ENCODE results near the gene CACNA2D3. TPM values are rescaled to one million over a fixed set of nuclear protein-coding genes. Genes with fewer than 3 reads are reported as not detected.

The CACNA2D3 gene
- total RNA-seq, 2 donors from 2014 or later = 0.42 to 0.98 TPM

- H3K27ac ChIP-seq = no peak overlapping the region
- TF ChIP-seq CTCF (IDR thresholded peaks at IDR 0.05) = no peak
- H3K27me3 ChIP-seq = no peaks in the 10 kb centered on the region
- H3K4me3 ChIP-seq = no peak overlapping the region
- no peaks in the 10 kb centered on the region for H3K9me3 ChIP-seq
- DNase-seq = no peak
- intact Hi-C loops (cut with DNase I) = no loop called here
- no peaks in the 10 kb centered on the region for H3K4me1 ChIP-seq
- H3K9ac ChIP-seq (ENCODE audit: low read depth in 2 of 2, low read length in 2 of 2) = no peak overlapping the region
- no peaks in the 10 kb centered on the region for H3K36me3 ChIP-seq
Measured at GRCh38 chr3:54198556-54198955, 76.2 kb downstream of the CACNA2D3 start.

GRCh38 chr3:54202054-54202453, 79.7 kb downstream of the CACNA2D3 start:
- Histone ChIP-seq H3K27me3 (no peaks in the 10 kb centered on the region), H3K9ac (ENCODE audit: low read depth in 2 of 2, low read length in 2 of 2) (no peak overlapping the region), H3K36me3 (no peaks in the 10 kb centered on the region), H3K27ac (no peak overlapping the region), H3K9me3 (no peaks in the 10 kb centered on the region), H3K4me3 (no peak overlapping the region), H3K4me1 (no peaks in the 10 kb centered on the region)
- DNase-seq = no peak
- intact Hi-C loops (cut with DNase I) = no loop called here
- TF ChIP-seq CTCF (IDR thresholded peaks at IDR 0.05) = no peak

- Histone ChIP-seq H3K27me3 (no peaks in the 10 kb centered on the region), H3K27ac (no peak overlapping the region), H3K9me3 (no peaks in the 10 kb centered on the region), H3K4me1 (no peaks in the 10 kb centered on the region), H3K9ac (ENCODE audit: low read depth in 2 of 2, low read length in 2 of 2) (no peak overlapping the region), H3K36me3 (no peaks in the 10 kb centered on the region), H3K4me3 (no peak overlapping the region)
- intact Hi-C loops (cut with DNase I) = no loop called here
- no peak for TF ChIP-seq CTCF (IDR thresholded peaks at IDR 0.05)
- no peak for DNase-seq
Measured at GRCh38 chr3:54202651-54203248, 80.4 kb downstream of the CACNA2D3 start.

GRCh38 chr3:54206874-54207273, 84.5 kb downstream of the CACNA2D3 start:
- no peak overlapping the region for H3K9ac ChIP-seq (ENCODE audit: low read depth in 2 of 2, low read length in 2 of 2)
- H3K36me3 ChIP-seq = no peaks in the 10 kb centered on the region
- DNase-seq = no peak
- intact Hi-C loops (cut with DNase I) = no loop called here
- H3K27ac ChIP-seq = no peak overlapping the region
- no peaks in the 10 kb centered on the region for H3K27me3 ChIP-seq
- H3K9me3 ChIP-seq = no peaks in the 10 kb centered on the region
- no peak for TF ChIP-seq CTCF (IDR thresholded peaks at IDR 0.05)
- no peaks in the 10 kb centered on the region for H3K4me1 ChIP-seq
- H3K4me3 ChIP-seq = no peak overlapping the region

GRCh38 chr3:54211097-54211496, 88.7 kb downstream of the CACNA2D3 start:
- TF ChIP-seq CTCF (IDR thresholded peaks at IDR 0.05) = no peak
- Histone ChIP-seq H3K4me3 (no peak overlapping the region), H3K4me1 (no peaks in the 10 kb centered on the region), H3K27me3 (no peaks in the 10 kb centered on the region), H3K27ac (no peak overlapping the region), H3K9ac (ENCODE audit: low read depth in 2 of 2, low read length in 2 of 2) (no peak overlapping the region), H3K9me3 (no peaks in the 10 kb centered on the region), H3K36me3 (no peaks in the 10 kb centered on the region)
- intact Hi-C loops (cut with DNase I) = no loop called here
- no peak for DNase-seq

All from colonic mucosa (tissue), 4 donors.